Measurements from ENCODE around the gene GJC3.
"Not testable (repeated sequence)": the region's sequence is repeated elsewhere in the genome, so short reads cannot be mapped to it uniquely, and the experiment has no call there.

The GJC3 gene

DNA sequence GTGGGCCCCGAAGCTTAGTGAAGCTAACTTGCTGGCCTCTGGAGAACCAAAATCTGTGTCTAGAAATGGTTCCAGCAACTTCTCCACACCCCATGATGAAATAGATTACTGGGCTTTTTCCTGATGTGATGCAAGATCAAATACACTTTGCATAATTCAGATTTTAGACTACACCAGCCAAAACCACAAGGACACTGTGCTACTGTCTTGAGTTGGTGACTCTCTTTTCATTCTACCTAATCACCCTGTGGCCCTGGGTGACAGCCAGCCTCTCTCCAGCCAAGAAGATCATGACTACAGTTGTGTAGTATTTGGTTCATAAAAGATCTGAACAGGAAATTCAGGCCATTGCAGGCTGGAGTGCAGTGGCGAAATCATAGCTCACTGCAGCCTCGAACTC, 24.2 kb upstream of the GJC3 start:
- Histone ChIP-seq H2AFZ (ENCODE audit: low read depth) (no peak overlapping the region), H3K4me3 (IDR thresholded peaks at IDR 0.05; ENCODE audit: insufficient read depth, low read depth, low read length) (no peak overlapping the region), H3K4me1 (ENCODE audit: low read depth, poor library complexity, severe bottlenecking) (peaks cover 4% of the 10 kb centered on the region), H3K4me2 (no peak overlapping the region), H3K36me3 (ENCODE audit: insufficient read depth) (no peaks in the 10 kb centered on the region), H3K27me3 (ENCODE audit: insufficient read depth, low read depth) (no peaks in the 10 kb centered on the region; the same call in 1 of the 2 replicates), H3K79me2 (ENCODE audit: insufficient read depth, low read depth) (no peaks in the 10 kb centered on the region), H4K20me1 (ENCODE audit: insufficient read depth) (no peaks in the 10 kb centered on the region), H3K9ac (no peak overlapping the region), H3K27ac (no peak overlapping the region)
- TF ChIP-seq, protein P1, sequence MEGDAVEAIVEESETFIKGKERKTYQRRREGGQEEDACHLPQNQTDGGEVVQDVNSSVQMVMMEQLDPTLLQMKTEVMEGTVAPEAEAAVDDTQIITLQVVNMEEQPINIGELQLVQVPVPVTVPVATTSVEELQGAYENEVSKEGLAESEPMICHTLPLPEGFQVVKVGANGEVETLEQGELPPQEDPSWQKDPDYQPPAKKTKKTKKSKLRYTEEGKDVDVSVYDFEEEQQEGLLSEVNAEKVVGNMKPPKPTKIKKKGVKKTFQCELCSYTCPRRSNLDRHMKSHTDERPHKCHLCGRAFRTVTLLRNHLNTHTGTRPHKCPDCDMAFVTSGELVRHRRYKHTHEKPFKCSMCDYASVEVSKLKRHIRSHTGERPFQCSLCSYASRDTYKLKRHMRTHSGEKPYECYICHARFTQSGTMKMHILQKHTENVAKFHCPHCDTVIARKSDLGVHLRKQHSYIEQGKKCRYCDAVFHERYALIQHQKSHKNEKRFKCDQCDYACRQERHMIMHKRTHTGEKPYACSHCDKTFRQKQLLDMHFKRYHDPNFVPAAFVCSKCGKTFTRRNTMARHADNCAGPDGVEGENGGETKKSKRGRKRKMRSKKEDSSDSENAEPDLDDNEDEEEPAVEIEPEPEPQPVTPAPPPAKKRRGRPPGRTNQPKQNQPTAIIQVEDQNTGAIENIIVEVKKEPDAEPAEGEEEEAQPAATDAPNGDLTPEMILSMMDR (conservative IDR thresholded peaks at IDR 0.05; ENCODE audit: low read depth, low read length): no peak

DNA sequence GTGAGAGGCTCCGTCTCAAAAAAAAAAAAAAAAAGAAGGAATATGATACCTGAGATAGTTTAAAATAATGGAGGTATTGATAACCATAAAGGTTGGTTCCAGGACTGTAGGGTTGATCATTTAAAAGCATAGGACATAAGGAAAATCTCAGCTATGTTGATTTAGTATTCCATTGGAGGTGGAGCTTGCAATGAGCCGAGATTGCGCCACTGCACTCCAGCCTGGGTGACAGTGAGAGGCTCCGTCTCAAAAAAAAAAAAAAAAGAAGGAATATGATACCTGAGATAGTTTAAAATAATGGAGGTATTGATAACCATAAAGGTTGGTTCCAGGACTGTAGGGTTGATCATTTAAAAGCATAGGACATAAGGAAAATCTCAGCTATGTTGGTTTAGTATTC, 23.2 kb upstream of the GJC3 start:
- H3K9ac ChIP-seq; H4K20me1 ChIP-seq (ENCODE audit: insufficient read depth); H3K4me3 ChIP-seq (IDR thresholded peaks at IDR 0.05; ENCODE audit: insufficient read depth, low read depth, low read length); H3K79me2 ChIP-seq (ENCODE audit: insufficient read depth, low read depth); H3K4me2 ChIP-seq; H3K27ac ChIP-seq; H3K4me1 ChIP-seq (ENCODE audit: low read depth, poor library complexity, severe bottlenecking); H2AFZ ChIP-seq (ENCODE audit: low read depth); H3K27me3 ChIP-seq (ENCODE audit: insufficient read depth, low read depth); H3K36me3 ChIP-seq (ENCODE audit: insufficient read depth): not testable (repeated sequence)

DNA sequence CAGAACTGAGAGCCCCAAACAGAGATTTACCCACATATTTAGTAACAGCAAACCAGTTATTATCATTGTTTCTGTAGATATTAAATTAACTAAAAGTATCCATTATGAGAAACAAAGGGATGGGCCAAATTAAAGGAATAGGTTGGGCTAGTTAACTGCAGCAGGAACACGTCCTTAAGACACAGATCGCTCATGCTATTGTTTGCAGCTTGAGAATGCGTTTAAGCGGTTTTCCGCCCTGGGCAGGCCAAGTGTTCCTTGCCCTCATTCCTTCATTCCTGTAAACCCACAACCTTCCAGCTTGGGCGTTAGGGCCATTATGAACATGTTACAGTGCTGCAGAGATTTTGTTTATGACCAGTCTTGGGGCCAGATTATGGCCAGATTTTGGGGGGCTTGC, 21.4 kb upstream of the GJC3 start:
- not testable (repeated sequence) for H3K4me2 ChIP-seq; H3K27ac ChIP-seq; H3K27me3 ChIP-seq (ENCODE audit: insufficient read depth, low read depth); H2AFZ ChIP-seq (ENCODE audit: low read depth); H3K4me1 ChIP-seq (ENCODE audit: low read depth, poor library complexity, severe bottlenecking); H3K9ac ChIP-seq; H3K79me2 ChIP-seq (ENCODE audit: insufficient read depth, low read depth); H3K4me3 ChIP-seq (IDR thresholded peaks at IDR 0.05; ENCODE audit: insufficient read depth, low read depth, low read length); H3K36me3 ChIP-seq (ENCODE audit: insufficient read depth); H4K20me1 ChIP-seq (ENCODE audit: insufficient read depth)

DNA sequence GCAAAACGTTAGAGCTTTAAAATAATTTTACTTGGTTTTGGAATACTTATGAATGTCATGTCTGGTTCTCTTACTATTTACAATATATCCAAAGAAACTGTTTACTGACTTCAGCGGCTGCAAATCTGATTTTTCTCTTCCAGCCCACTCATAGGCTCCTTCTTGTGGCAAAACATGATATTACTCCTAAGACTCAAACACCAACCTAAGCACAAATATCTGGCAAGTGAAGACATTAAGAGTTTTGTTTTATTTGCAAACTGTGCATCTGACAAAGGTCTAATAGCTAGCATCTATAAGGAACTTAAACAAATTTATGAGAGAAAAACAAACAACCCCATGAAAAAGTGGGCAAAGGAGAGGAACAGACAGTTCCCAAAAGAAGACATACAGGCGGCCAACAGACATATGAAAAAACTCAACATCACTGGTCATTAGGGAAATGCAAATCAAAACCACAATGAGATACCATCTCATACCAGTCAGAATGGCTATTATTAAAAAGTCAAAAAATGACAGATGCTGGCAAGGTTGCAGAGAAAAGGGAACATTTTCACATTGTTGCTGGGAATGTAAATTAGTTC, 20.3 kb upstream of the GJC3 start:
- no peaks in the 10 kb centered on the region for H4K20me1 ChIP-seq (ENCODE audit: insufficient read depth)
- H2AFZ ChIP-seq (ENCODE audit: low read depth): no peak overlapping the region
- H3K9ac ChIP-seq: no peak overlapping the region
- H3K36me3 ChIP-seq (ENCODE audit: insufficient read depth): no peaks in the 10 kb centered on the region
- H3K4me1 ChIP-seq (ENCODE audit: low read depth, poor library complexity, severe bottlenecking): peaks cover 4% of the 10 kb centered on the region
- no peak overlapping the region for H3K4me2 ChIP-seq
- H3K4me3 ChIP-seq (IDR thresholded peaks at IDR 0.05; ENCODE audit: insufficient read depth, low read depth, low read length): no peak overlapping the region
- H3K27ac ChIP-seq: no peak overlapping the region
- TF ChIP-seq, protein P1 (conservative IDR thresholded peaks at IDR 0.05; ENCODE audit: low read depth, low read length): peak; percentile 45
- H3K79me2 ChIP-seq (ENCODE audit: insufficient read depth, low read depth): no peaks in the 10 kb centered on the region
- no peaks in the 10 kb centered on the region for H3K27me3 ChIP-seq (ENCODE audit: insufficient read depth, low read depth)

DNA sequence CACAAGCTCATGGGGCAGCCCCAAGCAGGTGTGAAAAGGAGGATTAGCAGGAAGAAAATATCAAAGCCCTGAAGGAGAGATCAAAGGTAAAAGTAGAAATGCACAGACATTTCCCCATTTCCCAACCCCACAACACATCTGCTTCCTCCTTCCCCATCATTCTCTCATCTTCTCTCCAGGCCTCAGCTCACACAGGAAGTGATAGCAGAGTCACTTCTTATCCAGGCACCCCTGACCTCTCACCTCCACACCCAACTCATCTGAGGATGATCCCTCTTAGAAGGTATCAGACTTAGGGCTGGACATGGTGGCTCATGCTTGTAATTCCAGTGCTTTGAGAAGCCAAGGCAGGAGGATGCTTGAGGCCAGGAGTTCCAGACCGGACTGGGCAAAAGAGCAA, 18.2 kb upstream of the GJC3 start:
- Histone ChIP-seq H3K27ac (no peak overlapping the region), H4K20me1 (ENCODE audit: insufficient read depth) (no peaks in the 10 kb centered on the region), H3K36me3 (ENCODE audit: insufficient read depth) (no peaks in the 10 kb centered on the region), H3K4me3 (IDR thresholded peaks at IDR 0.05; ENCODE audit: insufficient read depth, low read depth, low read length) (no peak overlapping the region), H3K27me3 (ENCODE audit: insufficient read depth, low read depth) (no peaks in the 10 kb centered on the region), H3K4me1 (ENCODE audit: low read depth, poor library complexity, severe bottlenecking) (no peaks in the 10 kb centered on the region), H3K4me2 (no peak overlapping the region), H3K9ac (no peak overlapping the region), H2AFZ (ENCODE audit: low read depth) (no peak overlapping the region), H3K79me2 (ENCODE audit: insufficient read depth, low read depth) (no peaks in the 10 kb centered on the region)
- TF ChIP-seq, protein P1 (conservative IDR thresholded peaks at IDR 0.05; ENCODE audit: low read depth, low read length): no peak
